Stimulated activated CD8-positive, alpha-beta memory T cell treated with anti-CD3 and anti-CD28 coated beads, Interleukin-4, amount 100 ng/mL, for 24 hours (primary cell): Measurements from ENCODE around the gene CCT7.
"Not testable (repeated sequence)": the region's sequence is repeated elsewhere in the genome, so short reads cannot be mapped to it uniquely, and the experiment has no call there.

Source experiments
- DNase-seq: peaks from one replicate; pipeline ENCODE4 v3.0.0-alpha.2; 2020; ENCODE audit warnings: low read depth

The CCT7 gene

DNA sequence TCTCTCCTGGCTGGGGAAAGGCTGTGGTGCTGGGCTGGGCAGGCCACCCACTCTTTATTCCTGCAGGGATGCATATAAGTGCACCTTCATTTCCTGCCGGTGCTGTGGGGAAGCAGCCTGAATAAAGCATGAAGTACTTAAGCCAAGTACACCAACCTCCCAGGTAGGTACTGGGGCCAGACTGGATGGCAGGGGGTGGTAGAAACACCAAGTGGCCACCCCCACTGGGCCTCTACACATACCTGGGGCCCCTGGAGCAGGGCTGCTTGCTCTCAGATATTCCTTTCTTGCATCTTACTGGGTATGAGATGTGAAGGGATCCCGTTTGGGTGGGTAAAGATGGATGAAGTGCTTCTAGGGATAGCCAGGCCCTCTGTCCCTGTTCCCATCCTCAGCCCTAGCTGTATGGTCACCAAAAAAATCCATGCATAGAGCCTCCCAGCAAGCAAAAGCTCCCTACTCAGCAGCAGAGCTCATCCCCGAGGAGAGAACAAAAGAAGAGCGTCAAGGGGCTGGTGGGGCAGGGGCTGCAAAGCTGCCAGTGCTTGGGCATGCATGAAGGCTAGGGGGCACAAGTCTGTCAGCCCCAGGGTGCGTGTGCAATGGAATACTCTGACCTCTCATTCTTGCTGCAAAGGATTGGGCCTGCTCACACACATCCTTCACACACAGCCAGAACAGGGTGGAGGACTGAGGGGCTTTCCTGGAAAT lies 22.0 kb downstream of the CCT7 start:
- no peak for DNase-seq

DNA sequence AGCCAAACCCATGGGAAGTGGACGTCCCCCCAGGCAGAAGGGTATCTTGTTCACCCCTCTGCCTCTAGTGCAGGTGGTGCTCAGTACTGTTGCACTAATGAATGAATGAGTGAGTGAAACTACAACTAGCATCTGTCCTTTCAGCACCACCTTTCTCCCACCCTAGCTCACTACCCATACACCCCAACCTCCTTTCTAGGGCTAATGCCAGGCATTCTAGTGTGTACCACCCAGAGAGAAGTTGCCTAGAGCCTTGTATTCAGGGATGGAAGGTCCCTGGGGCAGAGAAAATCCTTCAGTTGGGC lies 22.5 kb downstream of the CCT7 start:
- no peak for DNase-seq

DNA sequence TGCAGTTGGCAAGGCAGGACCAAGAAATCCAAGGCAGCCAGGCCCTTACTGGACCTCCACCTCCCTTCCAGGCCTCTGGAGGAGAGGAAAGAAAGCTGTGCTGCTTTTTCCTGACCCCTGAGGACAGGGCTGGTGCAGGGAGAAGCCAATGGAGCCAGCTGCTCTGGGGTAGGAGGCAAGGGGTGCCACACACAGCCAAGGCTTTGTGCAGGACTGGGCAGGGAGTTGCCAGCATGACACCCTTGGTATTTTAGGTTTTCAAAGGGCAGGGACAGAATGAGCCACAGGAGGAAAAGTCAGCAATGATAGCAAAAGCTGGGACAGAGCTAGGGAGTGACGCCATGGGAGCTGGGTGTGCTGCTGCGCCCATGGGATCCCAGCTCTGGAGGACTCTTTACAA lies 22.9 kb downstream of the CCT7 start:
- DNase-seq: no peak

GRCh38 chr2:73257425-73258125 lies 23.5 kb downstream of the CCT7 start:
- DNase-seq: no peak

- DNase-seq: no peak
Measured at GRCh38 chr2:73258186-73258912, 24.2 kb downstream of the CCT7 start.

DNA sequence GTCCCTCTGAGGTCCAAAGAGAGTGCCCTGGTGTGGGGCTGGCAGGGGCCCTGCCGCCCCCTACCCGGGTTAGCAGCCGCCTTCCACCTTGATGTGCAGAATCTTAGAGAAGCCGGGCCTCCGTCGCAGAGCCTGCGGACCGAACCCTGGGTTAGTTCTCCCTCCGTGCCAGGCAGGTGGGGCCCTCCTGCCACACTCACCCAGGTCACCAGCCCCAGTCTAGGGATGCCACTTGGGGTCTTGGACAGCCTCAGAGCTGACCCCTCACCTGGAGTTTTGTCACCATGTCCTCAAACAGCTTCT lies 24.8 kb downstream of the CCT7 start:
- DNase-seq: no peak

GRCh38 chr2:73259276-73259675 lies 25.2 kb downstream of the CCT7 start:
- DNase-seq: no peak

- no peak for DNase-seq
Measured at GRCh38 chr2:73259704-73260337, 25.7 kb downstream of the CCT7 start.

- no peak for DNase-seq
Measured at GRCh38 chr2:73260338-73260984, 26.4 kb downstream of the CCT7 start.

GRCh38 chr2:73262108-73262651 lies 28.1 kb downstream of the CCT7 start:
- DNase-seq: no peak

DNA sequence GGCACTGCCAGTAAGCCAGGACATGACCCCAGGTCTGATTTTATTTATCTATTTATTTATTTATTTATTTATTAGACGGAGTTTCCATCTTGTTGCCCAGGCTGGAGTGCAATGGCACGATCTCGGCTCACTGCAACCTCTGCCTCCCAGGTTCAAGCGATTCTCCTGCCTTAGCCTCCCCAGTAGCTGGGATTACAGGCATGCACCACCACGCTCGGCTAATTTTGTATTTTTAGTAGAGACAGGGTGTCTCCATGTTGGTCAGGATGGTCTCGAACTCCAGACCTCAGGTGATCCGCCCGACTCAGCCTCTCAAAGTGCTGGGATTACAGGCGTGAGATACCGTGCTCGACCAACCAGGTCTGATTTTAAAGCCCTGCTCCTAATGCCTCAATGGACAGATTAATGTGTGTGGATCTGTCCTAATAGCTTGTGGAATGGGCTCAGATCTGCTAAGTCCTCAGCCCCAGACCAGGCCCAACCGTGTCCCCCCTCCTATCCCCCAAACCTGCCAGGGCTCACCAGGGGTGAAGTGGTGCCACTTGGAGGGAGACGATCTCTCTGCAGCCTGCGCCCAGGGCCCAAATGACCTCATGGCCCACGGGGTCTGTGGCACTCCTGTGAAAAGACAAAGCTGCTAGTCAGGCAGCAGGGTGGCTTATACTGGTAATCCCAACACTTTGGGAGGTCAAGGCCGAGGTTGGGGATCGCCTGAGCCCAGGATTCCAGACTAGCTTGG lies 28.8 kb downstream of the CCT7 start:
- not testable (repeated sequence) for DNase-seq

- DNase-seq: no peak
Measured at GRCh38 chr2:73263540-73264331, 29.6 kb downstream of the CCT7 start.

GRCh38 chr2:73264332-73264606 lies 30.2 kb downstream of the CCT7 start:
- no peak for DNase-seq

GRCh38 chr2:73264783-73265182 lies 30.7 kb downstream of the CCT7 start:
- no peak for DNase-seq

DNA sequence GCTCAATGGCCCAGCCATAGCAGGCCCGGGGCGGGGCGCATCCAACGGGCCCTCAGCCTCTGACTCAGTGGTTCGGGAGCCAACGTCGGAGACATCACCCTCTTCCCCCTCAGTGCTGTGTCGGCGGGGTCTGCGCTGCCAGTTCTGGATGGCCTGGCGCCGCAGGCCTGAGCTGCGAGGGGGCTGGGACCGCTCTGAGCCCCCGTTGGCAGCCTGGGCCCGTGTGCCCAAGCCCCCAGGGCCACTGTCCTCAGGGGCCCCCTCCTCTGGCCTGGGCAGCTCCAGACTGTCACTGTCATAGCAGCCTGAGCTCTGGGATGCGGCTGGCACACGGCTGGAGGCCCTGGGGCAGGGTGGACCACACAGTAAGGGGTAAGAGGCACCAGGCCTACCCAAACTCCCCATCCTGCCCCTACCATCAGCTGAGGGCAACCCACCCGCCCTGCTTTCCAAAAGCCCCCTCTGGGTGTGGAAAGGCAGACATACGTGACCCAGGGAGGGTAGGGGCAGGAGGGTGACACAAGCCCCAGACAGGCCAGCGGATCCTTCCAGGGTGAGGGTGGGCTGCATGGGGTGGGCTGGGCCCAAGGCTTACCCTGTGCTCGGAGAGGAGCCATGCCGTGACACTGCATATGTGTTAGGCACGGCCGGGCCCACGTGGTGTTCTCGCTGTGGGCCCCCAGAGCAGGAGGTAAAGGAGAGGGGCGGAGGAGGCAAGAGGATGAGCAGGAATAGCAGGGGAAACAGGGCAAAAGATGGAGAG lies 31.4 kb downstream of the CCT7 start:
- no peak for DNase-seq

DNA sequence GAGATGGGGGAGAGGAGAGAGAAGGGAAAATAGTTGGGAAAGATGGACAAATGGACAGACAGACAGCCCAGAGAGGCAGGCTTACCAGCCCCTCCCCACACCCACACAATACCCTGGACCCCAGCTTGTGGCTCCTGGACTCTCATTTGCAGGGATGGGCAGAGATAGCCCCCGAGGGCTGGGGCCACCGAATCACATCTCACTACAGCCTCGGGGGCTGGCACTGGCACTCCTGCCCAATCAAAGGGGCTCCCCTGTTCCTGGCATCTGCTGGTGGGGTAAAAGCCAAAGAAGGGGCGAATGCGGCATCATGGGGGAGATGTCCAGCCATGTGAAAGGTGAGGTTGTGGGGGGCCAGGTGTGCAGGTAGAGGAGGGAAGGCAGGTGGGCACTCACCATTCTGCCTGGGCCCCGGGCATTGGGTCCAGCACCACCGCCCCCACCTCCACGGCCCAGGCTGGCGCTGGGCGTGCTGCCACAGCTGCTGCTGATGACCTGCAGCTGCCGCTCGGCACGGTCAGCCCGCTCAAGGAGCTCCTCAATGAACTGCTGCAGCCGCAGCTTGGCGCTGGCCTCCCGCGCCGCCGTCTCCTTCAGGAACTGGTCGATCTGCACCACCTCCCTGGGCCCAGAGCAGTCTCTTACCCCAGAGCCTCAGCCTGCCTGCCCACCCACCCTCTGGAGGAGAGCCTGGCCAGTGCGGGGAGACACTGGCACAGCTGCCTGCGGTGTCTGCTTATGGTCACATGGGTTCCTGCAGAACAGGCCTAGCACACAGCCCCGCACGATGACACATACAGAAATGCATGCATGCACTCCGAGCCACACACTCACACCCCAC lies 32.2 kb downstream of the CCT7 start:
- no peak for DNase-seq

DNA sequence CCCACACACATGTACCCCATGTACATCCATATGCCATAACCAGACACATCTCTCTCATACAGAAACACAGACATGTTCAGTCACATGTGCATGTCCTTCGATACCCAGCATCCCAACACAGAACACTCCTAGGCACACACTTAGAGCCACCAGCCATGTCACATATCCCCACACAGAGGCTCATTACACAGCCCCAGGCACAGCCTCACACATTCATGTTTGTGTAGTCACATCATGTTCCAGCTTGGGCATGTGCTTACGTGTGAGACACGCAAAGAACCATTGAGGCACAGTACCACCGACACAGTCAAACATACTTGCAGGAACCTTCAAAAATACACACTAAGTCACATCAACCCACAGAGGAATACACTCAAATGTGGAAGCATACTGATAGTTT lies 32.9 kb downstream of the CCT7 start:
- DNase-seq: no peak

DNA sequence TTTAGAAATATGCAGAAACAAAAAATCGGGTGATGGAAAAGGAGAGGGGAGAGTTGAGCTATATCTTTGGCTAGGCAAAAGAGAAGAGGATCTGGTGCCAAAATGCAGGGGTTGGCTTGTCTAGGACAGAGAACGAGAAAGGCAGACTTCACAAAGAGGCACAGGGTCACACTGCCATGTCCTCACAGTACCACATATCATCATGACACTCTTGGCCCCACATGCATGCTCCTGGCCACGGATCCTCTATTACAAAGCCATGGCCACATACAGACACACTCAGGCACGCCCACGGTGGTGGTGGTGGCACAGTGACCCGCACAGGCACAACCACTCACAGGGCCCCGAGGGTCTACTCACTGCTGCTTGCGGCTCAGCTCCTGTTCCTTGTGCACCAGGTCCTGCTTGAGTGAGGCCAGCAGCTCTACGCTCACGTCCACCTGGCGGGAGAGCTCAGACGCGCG lies 34.3 kb downstream of the CCT7 start:
- no peak for DNase-seq
